Smooth muscle cell (in vitro differentiated cells): Measurements from ENCODE around the gene TFPI. TPM values are rescaled to one million over a fixed set of nuclear protein-coding genes. Genes with fewer than 3 reads are reported as not detected.

Experiments
- DNase-seq: peaks from one replicate; lab custom pipeline; 2025; ENCODE audit not compliant: unreplicated experiment; lab: John Stamatoyannopoulos, UW
- H2AFZ ChIP-seq: fragments of 200-600 bp; sonication (generic); 2 replicates; pipeline ENCODE4 v1.6.0; 2016; ENCODE audit warnings: antibody characterized with exemption, low read depth, mild to moderate bottlenecking
- H3F3A ChIP-seq: fragments of 200-600 bp; sonication (generic); 2 replicates; pipeline ENCODE4 v1.6.0; 2017; ENCODE audit warnings: antibody characterized with exemption, low read depth
- H3K27ac ChIP-seq: fragments of 200-600 bp; sonication (generic); 2 replicates; pipeline ENCODE4 v1.5.1; 2016; ENCODE audit warnings: low read depth, mild to moderate bottlenecking
- H3K27me3 ChIP-seq: fragments of 200-600 bp; sonication (generic); 2 replicates; pipeline ENCODE4 v1.6.1; 2016; ENCODE audit warnings: low read depth, mild to moderate bottlenecking
- H3K36me3 ChIP-seq: fragments of 200-600 bp; sonication (generic); 2 replicates; pipeline ENCODE4 v1.5.1; 2016; ENCODE audit warnings: low read depth
- H3K4me1 ChIP-seq: fragments of 200-600 bp; sonication (generic); 2 replicates; pipeline ENCODE4 v1.5.1; 2016; ENCODE audit warnings: low read depth
- H3K4me2 ChIP-seq: fragments of 200-600 bp; sonication (generic); 2 replicates; pipeline ENCODE4 v1.6.0; 2016; ENCODE audit warnings: mild to moderate bottlenecking
- H3K4me3 ChIP-seq: fragments of 200-600 bp; sonication (generic); 2 replicates; pipeline ENCODE4 v1.5.1; 2016; ENCODE audit warnings: mild to moderate bottlenecking
- H3K79me2 ChIP-seq: fragments of 200-600 bp; sonication (generic); 2 replicates; pipeline ENCODE4 v1.6.0; 2016; ENCODE audit warnings: low read depth, mild to moderate bottlenecking
- H3K9ac ChIP-seq: fragments of 200-600 bp; sonication (generic); 2 replicates; pipeline ENCODE4 v1.6.0; 2016; ENCODE audit warnings: low read depth
- H3K9me3 ChIP-seq: fragments of 200-600 bp; sonication (generic); replicated peaks from 2 replicates; pipeline ENCODE4 v1.5.1; 2016; ENCODE audit warnings: low read depth
- H4K20me1 ChIP-seq: fragments of 200-600 bp; sonication (generic); 2 replicates; pipeline ENCODE4 v1.6.0; 2016; ENCODE audit warnings: low read depth
- CTCF ChIP-seq: fragments of 200-600 bp; sonication (generic); IDR thresholded peaks from 2 replicates; pipeline ENCODE4 v1.5.1; 2017; ENCODE audit warnings: borderline replicate concordance, mild to moderate bottlenecking, antibody characterized with exemption; ENCODE audit not compliant: insufficient read depth, poor library complexity, severe bottlenecking
- WGBS: methylation state at CpG from one replicate; pipeline ENCODE4 v1.1.7; 2016; ENCODE audit warnings: low lambda C conversion rate; 5-methylcytosine and 5-hydroxymethylcytosine counted together
- polyA plus RNA-seq: library from polyadenylated mRNA; unstranded; fragments of >200 nt; fragmentation: Nextera tagmentation; extraction: Ambion mirVana; gene quantifications from 2 replicates; pipeline ENCODE4 v1.2.1, GENCODE V29; 2016
- total RNA-seq: library from RNA; depleted of rRNA; stranded (reverse); fragments of >200 nt; gene quantifications from 2 replicates; pipeline ENCODE4 v1.2.3, GENCODE V29; 2014

The TFPI gene
- total RNA-seq (194 and 243 TPM in 2 replicates), polyA plus RNA-seq (159 and 169 TPM in 2 replicates)

GRCh38 chr2:187554011-187554703, at the start of gene TFPI:
TFPI (minus strand) TSS chr2:187554435; CDS start chr2:187503768, 50,667 bp downstream.
- Histone ChIP-seq H3K79me2 (peaks cover 43% of the 10 kb centered on the region), H3K36me3 (no peaks in the 10 kb centered on the region), H3K4me1 (peaks cover 15% of the 10 kb centered on the region), H3K9me3 (no peaks in the 10 kb centered on the region), H3K4me2 (peak within 1 kb of the TSS; percentile 90), H3F3A (no peaks in the 10 kb centered on the region), H3K9ac (peak within 1 kb of the TSS; percentile 92), H2AFZ (peak within 1 kb of the TSS; percentile 68), H3K27ac (peak within 1 kb of the TSS; percentile 91), H3K27me3 (no peaks in the 10 kb centered on the region), H4K20me1 (no peaks in the 10 kb centered on the region), H3K4me3 (peak within 1 kb of the TSS; percentile 64)
- DNase-seq: no peak
- WGBS: 15% methylated on average over 9 of the region's 9 CpGs
- no peak for TF ChIP-seq CTCF

GRCh38 chr2:187594801-187595200, 40.6 kb upstream of the TFPI start:
- Histone ChIP-seq H3K4me2 (peak overlapping the region; percentile 18), H3K27ac (no peak overlapping the region), H3K9ac (no peak overlapping the region), H3K27me3 (no peaks in the 10 kb centered on the region), H3K36me3 (no peaks in the 10 kb centered on the region), H3K9me3 (no peaks in the 10 kb centered on the region), H3K79me2 (no peaks in the 10 kb centered on the region), H3F3A (no peaks in the 10 kb centered on the region), H4K20me1 (no peaks in the 10 kb centered on the region), H2AFZ (peak overlapping the region; percentile 53), H3K4me3 (no peak overlapping the region), H3K4me1 (no peaks in the 10 kb centered on the region)
- DNase-seq: no peak
- 70% methylated on average over 1 of the region's 1 CpG for WGBS
- TF ChIP-seq CTCF: peak; percentile 35

- Histone ChIP-seq H3K79me2 (no peaks in the 10 kb centered on the region), H3K36me3 (no peaks in the 10 kb centered on the region), H3K9me3 (no peaks in the 10 kb centered on the region), H3K27me3 (no peaks in the 10 kb centered on the region), H3K4me1 (no peaks in the 10 kb centered on the region), H3K4me2 (no peak overlapping the region), H3K27ac (peak overlapping the region; percentile 31), H3K9ac (no peak overlapping the region), H4K20me1 (no peaks in the 10 kb centered on the region), H3F3A (no peaks in the 10 kb centered on the region), H3K4me3 (no peak overlapping the region), H2AFZ (no peak overlapping the region)
- DNase-seq: no peak
- no peak for TF ChIP-seq CTCF
- WGBS: 4% methylated on average over 1 of the region's 1 CpG
Observed at GRCh38 chr2:187593697-187594096, 39.5 kb upstream of the TFPI start.

- H3K27me3 ChIP-seq: no peaks in the 10 kb centered on the region
- DNase-seq: no peak
- no peak overlapping the region for H2AFZ ChIP-seq
- TF ChIP-seq CTCF: no peak
- H3K79me2 ChIP-seq: no peaks in the 10 kb centered on the region
- no peaks in the 10 kb centered on the region for H3F3A ChIP-seq
- no peaks in the 10 kb centered on the region for H3K36me3 ChIP-seq
- H3K9me3 ChIP-seq: no peaks in the 10 kb centered on the region
- H3K4me2 ChIP-seq: no peak overlapping the region
- no peaks in the 10 kb centered on the region for H4K20me1 ChIP-seq
- H3K4me3 ChIP-seq: no peak overlapping the region
- no peak overlapping the region for H3K9ac ChIP-seq
- H3K27ac ChIP-seq: peak overlapping the region; percentile 31
- H3K4me1 ChIP-seq: no peaks in the 10 kb centered on the region
Observed at GRCh38 chr2:187593098-187593497, 38.9 kb upstream of the TFPI start.
